Measurements from ENCODE around the gene JPH4.

Gene JPH4

GRCh38 chr14:23571701-23572523 lies 6.7 kb downstream of the JPH4 start:
- H3K27me3 ChIP-seq (ENCODE audit: control insufficient read depth in 5 of 5, insufficient read depth in 4 of 5, low read length in 5 of 5), result peaks cover 20 to 50% (median 29%) of the 10 kb centered on the region in 5 donors
- H3K36me3 ChIP-seq (ENCODE audit: control insufficient read depth in 5 of 5, insufficient read depth in 5 of 5, low read length in 5 of 5), result no peaks in the 10 kb centered on the region
- H3K9ac ChIP-seq (ENCODE audit: low read length in 5 of 5), result no peak overlapping the region
- no peak overlapping the region for H3K27ac ChIP-seq (ENCODE audit: low read depth, low read length)
- H3K4me3 ChIP-seq (ENCODE audit: low read depth in 1 of 5, low read length in 5 of 5), result no peak overlapping the region
- H3K4me1 ChIP-seq (ENCODE audit: control insufficient read depth in 5 of 5, insufficient read depth in 5 of 5, low read length in 5 of 5), result peaks cover 0 to 50% (median 20%) of the 10 kb centered on the region in 5 donors
- no peaks in the 10 kb centered on the region for H3K9me3 ChIP-seq (ENCODE audit: control insufficient read depth in 5 of 5, low read length in 5 of 5)

- Histone ChIP-seq H3K9ac (ENCODE audit: low read length in 5 of 5) (peak overlapping the region in 1 of 5 donors; percentile 10), H3K27me3 (ENCODE audit: control insufficient read depth in 5 of 5, insufficient read depth in 4 of 5, low read length in 5 of 5) (peaks cover 12 to 40% (median 20%) of the 10 kb centered on the region in 5 donors), H3K4me3 (ENCODE audit: low read depth in 1 of 5, low read length in 5 of 5) (no peak overlapping the region), H3K9me3 (ENCODE audit: control insufficient read depth in 5 of 5, low read length in 5 of 5) (no peaks in the 10 kb centered on the region), H3K27ac (ENCODE audit: low read depth, low read length) (no peak overlapping the region), H3K4me1 (ENCODE audit: control insufficient read depth in 5 of 5, insufficient read depth in 5 of 5, low read length in 5 of 5) (peaks cover 0 to 46% (median 20%) of the 10 kb centered on the region in 5 donors), H3K36me3 (ENCODE audit: control insufficient read depth in 5 of 5, insufficient read depth in 5 of 5, low read length in 5 of 5) (peaks cover 0 to 2% (median 0%) of the 10 kb centered on the region in 5 donors)
Observed at GRCh38 chr14:23570806-23571483, 7.6 kb downstream of the JPH4 start.

GRCh38 chr14:23569443-23570151 lies 9.0 kb downstream of the JPH4 start:
- no peak overlapping the region for H3K27ac ChIP-seq (ENCODE audit: low read depth, low read length)

GRCh38 chr14:23568600-23569331 lies 9.8 kb downstream of the JPH4 start:
- peaks cover 0 to 20% (median 3%) of the 10 kb centered on the region in 5 donors for H3K36me3 ChIP-seq (ENCODE audit: control insufficient read depth in 5 of 5, insufficient read depth in 5 of 5, low read length in 5 of 5)
- H3K27me3 ChIP-seq (ENCODE audit: control insufficient read depth in 5 of 5, insufficient read depth in 4 of 5, low read length in 5 of 5), result peaks cover 0 to 29% (median 10%) of the 10 kb centered on the region in 5 donors
- no peak overlapping the region for H3K9ac ChIP-seq (ENCODE audit: low read length in 5 of 5)
- no peak overlapping the region for H3K4me3 ChIP-seq (ENCODE audit: low read depth in 1 of 5, low read length in 5 of 5)
- H3K27ac ChIP-seq (ENCODE audit: low read depth, low read length), result no peak overlapping the region
- peaks cover 0 to 46% (median 20%) of the 10 kb centered on the region in 5 donors for H3K4me1 ChIP-seq (ENCODE audit: control insufficient read depth in 5 of 5, insufficient read depth in 5 of 5, low read length in 5 of 5)
- H3K9me3 ChIP-seq (ENCODE audit: control insufficient read depth in 5 of 5, low read length in 5 of 5), result no peaks in the 10 kb centered on the region

More at GRCh38 chr14:23569443-23570151, 9.0 kb downstream of the JPH4 start:
- Histone ChIP-seq H3K4me1 (ENCODE audit: control insufficient read depth in 5 of 5, insufficient read depth in 5 of 5, low read length in 5 of 5) (peaks cover 0 to 46% (median 20%) of the 10 kb centered on the region in 5 donors), H3K36me3 (ENCODE audit: control insufficient read depth in 5 of 5, insufficient read depth in 5 of 5, low read length in 5 of 5) (peaks cover 0 to 14% (median 0%) of the 10 kb centered on the region in 5 donors), H3K27me3 (ENCODE audit: control insufficient read depth in 5 of 5, insufficient read depth in 4 of 5, low read length in 5 of 5) (peaks cover 0 to 29% (median 10%) of the 10 kb centered on the region in 5 donors), H3K9ac (ENCODE audit: low read length in 5 of 5) (no peak overlapping the region), H3K9me3 (ENCODE audit: control insufficient read depth in 5 of 5, low read length in 5 of 5) (no peaks in the 10 kb centered on the region), H3K4me3 (ENCODE audit: low read depth in 1 of 5, low read length in 5 of 5) (no peak overlapping the region)

- Histone ChIP-seq H3K4me1 (ENCODE audit: control insufficient read depth in 5 of 5, insufficient read depth in 5 of 5, low read length in 5 of 5) (peaks cover 0 to 44% (median 20%) of the 10 kb centered on the region in 5 donors), H3K4me3 (ENCODE audit: low read depth in 1 of 5, low read length in 5 of 5) (peak overlapping the region in 2 of 5 donors; percentile 74 to 86), H3K9me3 (ENCODE audit: control insufficient read depth in 5 of 5, low read length in 5 of 5) (no peaks in the 10 kb centered on the region), H3K9ac (ENCODE audit: low read length in 5 of 5) (peak overlapping the region in 4 of 5 donors; percentile 78 to 85 (median 82)), H3K27me3 (ENCODE audit: control insufficient read depth in 5 of 5, insufficient read depth in 4 of 5, low read length in 5 of 5) (peaks cover 0 to 25% (median 10%) of the 10 kb centered on the region in 5 donors), H3K36me3 (ENCODE audit: control insufficient read depth in 5 of 5, insufficient read depth in 5 of 5, low read length in 5 of 5) (peaks cover 0 to 22% (median 4%) of the 10 kb centered on the region in 5 donors), H3K27ac (ENCODE audit: low read depth, low read length) (no peak overlapping the region)
Observed at GRCh38 chr14:23568021-23568599, 10.5 kb downstream of the JPH4 start.

GRCh38 chr14:23567186-23568020 lies 11.2 kb downstream of the JPH4 start, which contains the start of gene AP1G2:
TSS of gene AP1G2 (minus strand) at chr14:23567791. CDS start at chr14:23567314, 477 bp downstream.
- Histone ChIP-seq H3K36me3 (ENCODE audit: control insufficient read depth in 5 of 5, insufficient read depth in 5 of 5, low read length in 5 of 5) (peaks cover 0 to 22% (median 4%) of the 10 kb centered on the region in 5 donors), H3K27me3 (ENCODE audit: control insufficient read depth in 5 of 5, insufficient read depth in 4 of 5, low read length in 5 of 5) (peaks cover 0 to 18% (median 7%) of the 10 kb centered on the region in 5 donors), H3K4me3 (ENCODE audit: low read depth in 1 of 5, low read length in 5 of 5) (peak within 1 kb of the TSS; percentile 61 to 86 (median 75)), H3K9ac (ENCODE audit: low read length in 5 of 5) (peak within 1 kb of the TSS; percentile 63 to 85 (median 80)), H3K27ac (ENCODE audit: low read depth, low read length) (no peak within 1 kb of the TSS), H3K9me3 (ENCODE audit: control insufficient read depth in 5 of 5, low read length in 5 of 5) (no peaks in the 10 kb centered on the region), H3K4me1 (ENCODE audit: control insufficient read depth in 5 of 5, insufficient read depth in 5 of 5, low read length in 5 of 5) (peaks cover 0 to 38% (median 20%) of the 10 kb centered on the region in 5 donors)

- Histone ChIP-seq H3K4me3 (ENCODE audit: low read depth in 1 of 5, low read length in 5 of 5) (peak overlapping the region; percentile 61 to 86 (median 75)), H3K27ac (ENCODE audit: low read depth, low read length) (no peak overlapping the region), H3K9me3 (ENCODE audit: control insufficient read depth in 5 of 5, low read length in 5 of 5) (no peaks in the 10 kb centered on the region), H3K36me3 (ENCODE audit: control insufficient read depth in 5 of 5, insufficient read depth in 5 of 5, low read length in 5 of 5) (peaks cover 0 to 27% (median 7%) of the 10 kb centered on the region in 5 donors), H3K9ac (ENCODE audit: low read length in 5 of 5) (peak overlapping the region; percentile 63 to 85 (median 80)), H3K4me1 (ENCODE audit: control insufficient read depth in 5 of 5, insufficient read depth in 5 of 5, low read length in 5 of 5) (peaks cover 0 to 32% (median 19%) of the 10 kb centered on the region in 5 donors), H3K27me3 (ENCODE audit: control insufficient read depth in 5 of 5, insufficient read depth in 4 of 5, low read length in 5 of 5) (peaks cover 0 to 14% (median 3%) of the 10 kb centered on the region in 5 donors)
Observed at GRCh38 chr14:23566778-23567185, 11.8 kb downstream of the JPH4 start.

GRCh38 chr14:23566112-23566777 lies 12.3 kb downstream of the JPH4 start:
- H3K4me3 ChIP-seq (ENCODE audit: low read depth in 1 of 5, low read length in 5 of 5), result peak overlapping the region in 1 of 5 donors; percentile 61
- no peak overlapping the region for H3K27ac ChIP-seq (ENCODE audit: low read depth, low read length)
- no peaks in the 10 kb centered on the region for H3K9me3 ChIP-seq (ENCODE audit: control insufficient read depth in 5 of 5, low read length in 5 of 5)
- H3K36me3 ChIP-seq (ENCODE audit: control insufficient read depth in 5 of 5, insufficient read depth in 5 of 5, low read length in 5 of 5), result peaks cover 0 to 33% (median 8%) of the 10 kb centered on the region in 5 donors
- peaks cover 0 to 10% (median 0%) of the 10 kb centered on the region in 5 donors for H3K27me3 ChIP-seq (ENCODE audit: control insufficient read depth in 5 of 5, insufficient read depth in 4 of 5, low read length in 5 of 5)
- peaks cover 0 to 26% (median 17%) of the 10 kb centered on the region in 5 donors for H3K4me1 ChIP-seq (ENCODE audit: control insufficient read depth in 5 of 5, insufficient read depth in 5 of 5, low read length in 5 of 5)
- H3K9ac ChIP-seq (ENCODE audit: low read length in 5 of 5), result peak overlapping the region in 2 of 5 donors; percentile 83 to 85

Data from subcutaneous abdominal adipose tissue (tissue), 5 donors.